HepG2 (cell line): ENCODE measurements around the gene PLCL2. TPM values are rescaled to one million over a fixed set of nuclear protein-coding genes. Genes with fewer than 3 reads are reported as not detected.
"Not testable (repeated sequence)": the region's sequence is repeated elsewhere in the genome, so short reads cannot be mapped to it uniquely, and the experiment has no call there.

Experiments
- ATAC-seq: fragments of 200-7000 bp; cut with Tn5 transposase; 3 replicates; pipeline ENCODE4 v1.9.1; 2020; ENCODE audit warnings: mild to moderate bottlenecking, moderate library complexity
- BruUV-seq: library from RNA; stranded (reverse); fragments of 400-500 nt; replicated peaks from 2 replicates; lab custom pipeline; 2021; lab: Mats Ljungman, UMichigan
- CTCF ChIA-PET: fragments of 300-600 bp; formaldehyde crosslinking; extraction: SDS; loops from one replicate; lab custom pipeline; 2021; ENCODE audit warnings: low total read pairs, inconsistent platforms, low intra/inter-chr PET ratio; lab: Yijun Ruan, JAX
- POLR2A ChIA-PET: fragments of 350-600 bp; sonication (Branson Sonifier 250); formaldehyde crosslinking; loops from one replicate; lab custom pipeline; 2020; ENCODE audit warnings: antibody characterized with exemption, inconsistent platforms; lab: Yijun Ruan, JAX
- DNase-seq: peaks from one replicate; pipeline ENCODE4 v3.0.0-alpha.2; 2015; ENCODE audit warnings: low spot score
- FAIRE-seq: peaks from 3 replicates; lab custom pipeline; 2011; peaks lifted over from hg19 to GRCh38; lab: Jason Lieb, UNC
- H2AFZ ChIP-seq: one replicate; pipeline ENCODE4 v1.6.1; 2011; ENCODE audit warnings: low read length, inconsistent platforms
- H3K27ac ChIP-seq: fragments of 300-600 bp; 3 replicates; pipeline ENCODE4 v1.8.0; 2011; ENCODE audit warnings: mixed run types, mild to moderate bottlenecking, mixed read lengths, low read length, inconsistent platforms; ENCODE audit not compliant: insufficient read depth; ENCODE audit errors: extremely low read length
- H3K27me3 ChIP-seq, 2 experiments: fragments of 200-600 bp in 1 of 2; 2 replicates in 1 of 2; 3 replicates in 1 of 2; pipeline versions ENCODE4 v1.6.0 to v1.8.0; 2011; ENCODE audit warnings: low read length in 2 of 2, mild to moderate bottlenecking in 2 of 2, moderate library complexity in 2 of 2, inconsistent platforms in 1 of 2; ENCODE audit not compliant: insufficient read depth in 2 of 2, control insufficient read depth in 1 of 2
- H3K36me3 ChIP-seq, 2 experiments: fragments of 200-600 bp in 1 of 2; replicated peaks in 1 of 2; 2 replicates in 1 of 2; 3 replicates in 1 of 2; pipeline versions ENCODE4 v1.5.1 to v1.8.0; 2011; ENCODE audit warnings: low read length in 2 of 2, inconsistent platforms in 1 of 2; ENCODE audit not compliant: insufficient read depth in 2 of 2, control insufficient read depth in 1 of 2
- H3K4me1 ChIP-seq: 2 replicates; pipeline ENCODE4 v1.5.1; 2012; ENCODE audit warnings: low read length, inconsistent platforms; ENCODE audit not compliant: insufficient read depth
- H3K4me2 ChIP-seq: 2 replicates; pipeline ENCODE4 v1.6.0; 2011; ENCODE audit warnings: low read depth, low read length, inconsistent platforms
- H3K4me3 ChIP-seq, 3 experiments: fragments of 200-600 bp in 1 of 3; sonication (generic), shearing (Covaris generic) in 1 of 3; replicated peaks in 1 of 3; 2 replicates each; pipeline ENCODE4 v1.5.1; 2011 to 2016; ENCODE audit warnings: low read length in 3 of 3, inconsistent platforms in 2 of 3, low read depth in 2 of 3, mild to moderate bottlenecking in 2 of 3, control low read depth in 1 of 3, mixed read lengths in 1 of 3; ENCODE audit not compliant: insufficient read depth in 1 of 3
- H3K79me2 ChIP-seq: one replicate; pipeline ENCODE4 v1.6.1; 2011; ENCODE audit warnings: low read length, inconsistent platforms; ENCODE audit not compliant: insufficient read depth
- H3K9ac ChIP-seq: 2 replicates; pipeline ENCODE4 v1.6.0; 2011; ENCODE audit warnings: mild to moderate bottlenecking, low read depth, low read length, inconsistent platforms; ENCODE audit not compliant: insufficient read depth
- H3K9me3 ChIP-seq: 2 replicates; pipeline ENCODE4 v1.5.1; 2012; ENCODE audit warnings: mild to moderate bottlenecking, low read length
- H4K20me1 ChIP-seq: 2 replicates; pipeline ENCODE4 v1.6.0; 2011; ENCODE audit warnings: inconsistent platforms, mild to moderate bottlenecking, low read length, moderate library complexity; ENCODE audit not compliant: insufficient read depth
- GLMP ChIP-seq: sonication (generic); formaldehyde crosslinking; IDR thresholded peaks from 2 replicates; pipeline ENCODE4 v1.9.0; 2021; ENCODE audit warnings: missing genetic modification reagents, mild to moderate bottlenecking, borderline replicate concordance
- SMARCC2 ChIP-seq: fragments of 450-650 bp; IDR thresholded peaks from 2 replicates; pipeline ENCODE4 v1.6.1; 2017; ENCODE audit warnings: antibody characterized with exemption, mild to moderate bottlenecking
- ZNF431 ChIP-seq: sonication (generic); formaldehyde crosslinking; IDR thresholded peaks from 2 replicates; pipeline ENCODE4 v1.9.0; 2022; ENCODE audit warnings: missing genetic modification reagents, low read depth, mild to moderate bottlenecking, borderline replicate concordance
- WGBS: methylation state at CpG from one replicate; pipeline ENCODE4 v1.1.6; 2017; ENCODE audit warnings: low lambda C conversion rate; 5-methylcytosine and 5-hydroxymethylcytosine counted together
- in situ Hi-C: cut with HindIII; loops from 2 replicates; pipeline ENCODE4 v1.10.0; 2017; ENCODE audit warnings: low pct_unique_long_range_greater_than_20kb; ENCODE audit not compliant: extremely low pct_ligation_motif_present
- intact Hi-C: fragments of 100-400 bp; cut with micrococcal nuclease; formaldehyde crosslinking; loops from one replicate; pipeline ENCODE4 v1.10.0; 2022; ENCODE audit not compliant: unreplicated experiment
- polyA plus RNA-seq, 8 experiments: library from polyadenylated mRNA; depleted of rRNA in 3 of 8; stranded (reverse) in 7 of 8; unstranded in 1 of 8; fragments of >200 nt; fragmentation: Illumina TruSeq in 4 of 8; extraction: Trizol in 4 of 8; gene quantifications; 2 replicates each; pipeline versions ENCODE4 v1.2.1 to v1.2.3, GENCODE V29; 2011 to 2016; ENCODE audit warnings: low read depth in 4 of 8, missing spikeins in 1 of 8, mixed read lengths in 1 of 8; ENCODE audit not compliant: insufficient read depth in 1 of 8
- total RNA-seq, 5 experiments: library from RNA; depleted of rRNA; stranded (reverse); fragments of >200 nt; fragmentation: Illumina TruSeq; extraction: Trizol; gene quantifications; 2 replicates each; pipeline ENCODE4 v1.2.3, GENCODE V29; 2016; ENCODE audit warnings: low read depth in 1 of 5

PLCL2 gene
- total and polyA plus RNA-seq, 2 of the 13 experiments (the other 11 are each of a cell fraction or from before 2014, with no cell fraction given), result not detected

DNA sequence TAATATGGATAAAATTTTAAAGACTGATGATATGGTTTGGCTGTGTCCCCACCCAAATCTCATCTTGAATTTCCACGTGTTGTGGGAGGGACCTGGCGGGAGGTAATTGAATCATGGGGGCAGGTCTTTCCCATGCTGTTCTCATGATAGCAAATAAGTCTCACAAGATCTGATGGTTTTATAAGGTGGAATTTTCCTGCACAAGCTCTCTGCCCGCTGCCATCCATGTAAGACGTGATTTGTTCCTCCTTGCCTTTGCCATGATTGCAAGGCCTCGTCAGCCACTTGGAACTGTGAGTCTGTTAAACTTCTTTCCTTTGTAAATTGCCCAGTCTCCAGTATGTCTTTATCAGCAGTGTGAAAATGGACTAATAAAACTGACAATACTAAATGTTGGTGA is 222.0 kb downstream of the PLCL2 start:
- H3K79me2 ChIP-seq, intact Hi-C loops, in situ Hi-C loops, H3K9ac ChIP-seq, H2AFZ ChIP-seq, H3K4me1 ChIP-seq, H4K20me1 ChIP-seq, DNase-seq, H3K4me3 ChIP-seq, ATAC-seq, POLR2A ChIA-PET, H3K9me3 ChIP-seq, H3K4me2 ChIP-seq, H3K36me3 ChIP-seq, H3K27me3 ChIP-seq, FAIRE-seq, BruUV-seq, CTCF ChIA-PET, H3K27ac ChIP-seq: not testable (repeated sequence)
- WGBS, result 0% methylated on average over 5 of the region's 5 CpGs
- peak; percentile 48; the same call in 1 of the 2 replicates for TF ChIP-seq ZNF431 (CRISPR knock-in tag)

DNA sequence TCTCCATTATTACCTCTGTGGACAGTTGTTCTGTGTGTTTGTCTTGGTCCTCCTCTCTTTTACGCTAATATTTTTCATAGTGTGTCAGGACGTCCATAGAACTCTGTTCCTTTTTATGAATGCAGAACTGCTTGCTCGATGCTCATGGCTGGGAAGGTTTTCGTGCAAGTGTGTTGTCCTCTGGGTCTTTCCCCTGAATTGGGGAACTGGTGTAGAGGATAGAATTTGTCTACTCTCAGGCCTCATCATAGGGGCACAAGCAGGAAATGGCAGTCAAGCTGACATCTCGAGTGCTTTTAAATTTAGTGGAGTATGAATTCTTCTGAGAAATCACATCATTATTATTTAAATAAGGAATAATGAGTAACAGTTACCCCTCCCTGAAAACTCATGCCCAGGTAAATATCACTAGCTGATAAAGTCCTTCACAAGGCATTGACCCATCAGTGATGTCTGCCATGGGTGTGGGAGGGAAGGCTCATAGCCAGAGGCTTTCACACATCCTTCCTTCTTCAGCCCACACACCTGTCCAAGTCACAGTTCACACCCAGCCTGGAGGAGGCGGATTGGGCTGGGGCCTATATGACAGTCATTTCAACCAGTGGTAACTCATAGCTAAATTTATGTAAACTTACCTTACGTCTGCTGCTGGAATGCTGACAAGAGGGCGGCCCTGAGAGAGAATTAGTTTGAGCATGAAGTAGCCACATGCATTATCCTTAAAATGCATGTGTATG is 226.1 kb downstream of the PLCL2 start:
- Histone ChIP-seq H3K27ac (no peak overlapping the region), H3K9me3 (no peaks in the 10 kb centered on the region; the same call in 1 of the 2 replicates), H3K4me1 (no peaks in the 10 kb centered on the region), H3K9ac (no peak overlapping the region), H3K79me2 (no peaks in the 10 kb centered on the region), H3K4me3 (no peak overlapping the region), H3K36me3 (no peaks in the 10 kb centered on the region), H3K27me3 (no peaks in the 10 kb centered on the region), H3K4me2 (no peak overlapping the region), H2AFZ (no peak overlapping the region), H4K20me1 (no peaks in the 10 kb centered on the region)
- CTCF ChIA-PET, result no interaction called here
- no peak for TF ChIP-seq GLMP
- no peak for TF ChIP-seq SMARCC2
- POLR2A ChIA-PET, result no interaction called here
- 7% methylated on average over 7 of the region's 8 CpGs for WGBS
- no TSS peak for BruUV-seq
- DNase-seq (no peak), FAIRE-seq (no peak), ATAC-seq (no peak)
- in situ Hi-C loops, result no loop called here
- intact Hi-C loops, result no loop called here
